Measurements from ENCODE around the gene ATP6V0A1.

DNA sequence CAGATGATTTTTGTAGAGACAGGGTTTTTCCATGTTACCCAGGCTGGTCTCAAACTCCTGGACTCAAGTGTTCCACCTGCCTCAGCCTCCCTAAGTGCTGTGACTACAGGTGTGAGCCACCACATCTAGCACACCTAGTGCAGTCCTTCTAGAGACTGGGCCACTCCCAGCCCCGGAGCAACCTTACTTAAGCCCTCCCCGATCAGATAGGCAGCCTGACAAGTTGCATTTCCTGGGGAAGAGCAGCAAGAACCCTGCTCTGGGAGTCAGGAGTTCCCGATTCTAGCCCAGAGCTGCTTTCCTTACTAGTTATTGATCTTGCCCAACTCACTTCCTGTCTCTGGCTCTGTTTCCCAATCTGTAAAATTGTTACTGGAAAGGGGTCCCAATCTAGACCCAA, 70.4 kb downstream of the ATP6V0A1 start:
- TF ChIP-seq, protein P1, sequence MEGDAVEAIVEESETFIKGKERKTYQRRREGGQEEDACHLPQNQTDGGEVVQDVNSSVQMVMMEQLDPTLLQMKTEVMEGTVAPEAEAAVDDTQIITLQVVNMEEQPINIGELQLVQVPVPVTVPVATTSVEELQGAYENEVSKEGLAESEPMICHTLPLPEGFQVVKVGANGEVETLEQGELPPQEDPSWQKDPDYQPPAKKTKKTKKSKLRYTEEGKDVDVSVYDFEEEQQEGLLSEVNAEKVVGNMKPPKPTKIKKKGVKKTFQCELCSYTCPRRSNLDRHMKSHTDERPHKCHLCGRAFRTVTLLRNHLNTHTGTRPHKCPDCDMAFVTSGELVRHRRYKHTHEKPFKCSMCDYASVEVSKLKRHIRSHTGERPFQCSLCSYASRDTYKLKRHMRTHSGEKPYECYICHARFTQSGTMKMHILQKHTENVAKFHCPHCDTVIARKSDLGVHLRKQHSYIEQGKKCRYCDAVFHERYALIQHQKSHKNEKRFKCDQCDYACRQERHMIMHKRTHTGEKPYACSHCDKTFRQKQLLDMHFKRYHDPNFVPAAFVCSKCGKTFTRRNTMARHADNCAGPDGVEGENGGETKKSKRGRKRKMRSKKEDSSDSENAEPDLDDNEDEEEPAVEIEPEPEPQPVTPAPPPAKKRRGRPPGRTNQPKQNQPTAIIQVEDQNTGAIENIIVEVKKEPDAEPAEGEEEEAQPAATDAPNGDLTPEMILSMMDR (IDR thresholded peaks at IDR 0.05) = no peak
- TF ChIP-seq POLR2AphosphoS5 (IDR thresholded peaks at IDR 0.05; ENCODE audit: low read depth, low read length) = no peak
- TF ChIP-seq, protein P2, sequence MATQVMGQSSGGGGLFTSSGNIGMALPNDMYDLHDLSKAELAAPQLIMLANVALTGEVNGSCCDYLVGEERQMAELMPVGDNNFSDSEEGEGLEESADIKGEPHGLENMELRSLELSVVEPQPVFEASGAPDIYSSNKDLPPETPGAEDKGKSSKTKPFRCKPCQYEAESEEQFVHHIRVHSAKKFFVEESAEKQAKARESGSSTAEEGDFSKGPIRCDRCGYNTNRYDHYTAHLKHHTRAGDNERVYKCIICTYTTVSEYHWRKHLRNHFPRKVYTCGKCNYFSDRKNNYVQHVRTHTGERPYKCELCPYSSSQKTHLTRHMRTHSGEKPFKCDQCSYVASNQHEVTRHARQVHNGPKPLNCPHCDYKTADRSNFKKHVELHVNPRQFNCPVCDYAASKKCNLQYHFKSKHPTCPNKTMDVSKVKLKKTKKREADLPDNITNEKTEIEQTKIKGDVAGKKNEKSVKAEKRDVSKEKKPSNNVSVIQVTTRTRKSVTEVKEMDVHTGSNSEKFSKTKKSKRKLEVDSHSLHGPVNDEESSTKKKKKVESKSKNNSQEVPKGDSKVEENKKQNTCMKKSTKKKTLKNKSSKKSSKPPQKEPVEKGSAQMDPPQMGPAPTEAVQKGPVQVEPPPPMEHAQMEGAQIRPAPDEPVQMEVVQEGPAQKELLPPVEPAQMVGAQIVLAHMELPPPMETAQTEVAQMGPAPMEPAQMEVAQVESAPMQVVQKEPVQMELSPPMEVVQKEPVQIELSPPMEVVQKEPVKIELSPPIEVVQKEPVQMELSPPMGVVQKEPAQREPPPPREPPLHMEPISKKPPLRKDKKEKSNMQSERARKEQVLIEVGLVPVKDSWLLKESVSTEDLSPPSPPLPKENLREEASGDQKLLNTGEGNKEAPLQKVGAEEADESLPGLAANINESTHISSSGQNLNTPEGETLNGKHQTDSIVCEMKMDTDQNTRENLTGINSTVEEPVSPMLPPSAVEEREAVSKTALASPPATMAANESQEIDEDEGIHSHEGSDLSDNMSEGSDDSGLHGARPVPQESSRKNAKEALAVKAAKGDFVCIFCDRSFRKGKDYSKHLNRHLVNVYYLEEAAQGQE (IDR thresholded peaks at IDR 0.05; ENCODE audit: insufficient read depth in 1 of 2, low read depth in 2 of 2, low read length in 1 of 2) = no peak

Data from Panc1 (cell line).